Jurkat, Clone E6-1 (cell line): ENCODE results near the gene TAF1L. TPM values are rescaled to one million over a fixed set of nuclear protein-coding genes. Genes with fewer than 3 reads are reported as not detected.
"Not testable (repeated sequence)": the region's sequence is repeated elsewhere in the genome, so short reads cannot be mapped to it uniquely, and the experiment has no call there.

Source experiments
- DNase-seq: peaks from one replicate; pipeline ENCODE4 v3.0.0-alpha.2; 2011; ENCODE audit warnings: low read depth, low spot score
- H3K4me3 ChIP-seq: 2 replicates; pipeline ENCODE4 v1.5.1; 2011; ENCODE audit warnings: mild to moderate bottlenecking, low read length, control low read depth, moderate library complexity
- polyA plus RNA-seq: library from polyadenylated mRNA; unstranded; fragments of >200 nt; gene quantifications from one replicate; pipeline ENCODE4 v1.2.1, GENCODE V29; 2012; ENCODE audit warnings: missing spikeins; ENCODE audit not compliant: insufficient read length, insufficient read depth

TAF1L gene
- not detected for polyA plus RNA-seq

- DNase-seq = no peak
- no peak within 1 kb of the TSS for H3K4me3 ChIP-seq
Measured at GRCh38 chr9:32635362-32635761, at the start of gene TAF1L. TAF1L (minus strand) TSS chr9:32635669; CDS start chr9:32635579, 90 bp downstream.

DNA sequence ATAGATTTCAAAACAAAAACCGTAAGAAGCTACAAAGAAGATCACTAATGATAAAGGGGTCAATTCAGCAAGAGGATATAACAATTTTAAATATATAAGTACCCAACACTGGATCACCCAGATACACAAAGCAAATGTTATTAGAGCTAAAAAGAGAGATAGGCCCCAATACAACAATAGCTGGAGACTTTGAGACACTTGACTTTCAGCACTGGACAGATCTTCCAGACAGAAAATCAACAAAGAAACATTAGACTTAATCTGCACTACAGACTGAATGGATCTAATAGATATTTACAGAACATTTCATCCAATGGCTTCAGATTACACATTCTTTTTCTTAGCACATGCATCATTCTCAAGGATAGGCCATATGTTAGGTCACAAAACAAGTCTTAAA lies 46.3 kb upstream of the TAF1L start:
- no peak for DNase-seq
- H3K4me3 ChIP-seq = no peak overlapping the region

DNA sequence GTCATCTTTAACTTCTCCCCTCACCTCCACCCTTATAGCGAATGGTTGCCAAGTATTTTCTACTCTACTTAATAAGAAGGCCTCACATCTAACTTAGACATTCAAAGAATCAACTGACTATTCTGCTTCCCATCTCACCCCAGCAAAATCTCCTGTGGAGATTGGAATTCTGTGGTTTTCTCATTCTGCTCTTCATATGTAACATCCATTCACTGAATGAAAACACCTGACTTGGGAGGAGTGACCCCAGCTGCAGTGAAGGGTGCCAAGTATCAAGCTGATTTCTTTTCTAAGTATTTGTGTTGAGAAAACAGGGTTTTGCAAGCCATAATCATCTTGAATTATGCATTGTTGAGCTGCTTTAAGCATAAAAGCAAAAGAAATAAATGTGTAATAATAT lies 42.5 kb upstream of the TAF1L start:
- no peak for DNase-seq
- no peak overlapping the region for H3K4me3 ChIP-seq

DNA sequence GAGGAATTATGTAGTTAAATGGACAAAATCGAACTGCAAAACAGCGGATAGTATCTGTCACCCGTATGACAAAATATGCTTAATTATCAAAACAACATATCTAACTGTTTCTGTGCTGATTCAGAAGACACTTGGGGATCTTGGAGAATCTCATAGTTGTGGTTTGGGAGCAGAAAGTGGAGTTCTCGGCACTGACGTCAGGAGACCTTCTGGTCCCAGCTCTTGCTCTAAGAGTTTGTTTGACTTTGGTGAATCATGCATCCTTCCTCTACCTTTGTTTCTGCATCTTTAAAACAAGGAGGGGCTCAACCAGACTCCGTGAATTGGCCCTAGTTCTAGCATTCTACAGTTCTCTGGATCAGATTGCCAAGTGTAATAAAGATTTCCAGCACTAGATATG lies 37.0 kb upstream of the TAF1L start:
- H3K4me3 ChIP-seq = no peak overlapping the region
- no peak for DNase-seq

DNA sequence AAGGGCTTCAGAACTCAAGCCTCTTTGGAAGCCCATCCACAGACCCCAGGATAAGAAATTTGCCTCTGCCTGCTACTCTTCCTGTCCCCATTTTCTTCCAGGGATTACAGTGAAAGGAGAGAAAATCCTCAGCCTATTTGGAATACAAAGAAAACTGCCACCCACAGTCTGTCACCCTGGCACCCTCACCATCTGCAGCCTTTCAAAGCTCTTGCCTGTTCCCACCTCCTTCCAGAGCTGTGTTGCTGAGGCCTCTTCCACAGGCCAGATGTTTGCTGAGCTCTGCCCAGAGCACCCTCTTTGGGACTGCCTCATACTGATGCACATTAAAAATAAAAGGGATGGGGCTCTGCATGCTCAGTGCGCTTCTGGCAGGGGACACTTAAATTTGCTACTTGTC lies 35.9 kb upstream of the TAF1L start:
- DNase-seq = no peak
- H3K4me3 ChIP-seq = no peak overlapping the region

DNA sequence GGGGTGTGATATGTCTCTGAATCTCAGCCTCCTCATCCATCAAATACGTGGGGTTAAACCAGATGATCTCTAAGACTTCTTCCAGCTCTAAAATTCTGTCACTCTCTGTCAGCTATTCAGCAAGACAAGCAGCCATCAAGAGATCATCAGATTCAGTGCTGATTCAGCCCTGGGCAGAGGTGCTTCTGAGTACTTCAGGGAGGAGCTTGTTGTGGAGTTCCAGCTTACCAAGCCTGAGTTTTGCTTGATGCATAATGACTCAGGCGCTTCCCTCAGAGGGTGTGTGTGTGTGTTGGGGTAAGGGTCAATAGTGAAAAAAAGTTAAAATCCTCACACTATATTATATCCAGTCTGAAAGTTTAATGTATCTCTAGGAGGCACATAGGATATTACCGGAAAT lies 29.6 kb upstream of the TAF1L start:
- no peak for DNase-seq
- no peak overlapping the region for H3K4me3 ChIP-seq

DNA sequence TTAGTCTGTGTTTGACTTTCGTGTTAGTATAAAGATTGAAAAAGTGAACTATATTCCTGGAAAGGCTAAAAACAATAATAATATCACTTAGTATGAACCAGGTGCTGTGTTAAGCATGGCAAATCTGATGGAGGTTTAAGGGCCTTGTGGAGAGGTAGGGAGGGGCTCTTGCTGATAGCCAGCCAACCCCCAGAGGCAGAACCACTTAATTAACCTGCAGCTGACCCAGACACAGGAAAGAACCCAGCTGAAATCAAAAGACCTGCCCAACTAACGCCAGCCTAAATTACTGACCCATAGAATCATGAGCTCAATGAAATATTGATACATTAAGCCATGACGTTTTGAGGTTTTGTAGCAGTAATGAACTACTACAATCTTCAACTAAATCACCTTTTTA lies 28.3 kb upstream of the TAF1L start:
- no peak overlapping the region for H3K4me3 ChIP-seq
- no peak for DNase-seq

DNA sequence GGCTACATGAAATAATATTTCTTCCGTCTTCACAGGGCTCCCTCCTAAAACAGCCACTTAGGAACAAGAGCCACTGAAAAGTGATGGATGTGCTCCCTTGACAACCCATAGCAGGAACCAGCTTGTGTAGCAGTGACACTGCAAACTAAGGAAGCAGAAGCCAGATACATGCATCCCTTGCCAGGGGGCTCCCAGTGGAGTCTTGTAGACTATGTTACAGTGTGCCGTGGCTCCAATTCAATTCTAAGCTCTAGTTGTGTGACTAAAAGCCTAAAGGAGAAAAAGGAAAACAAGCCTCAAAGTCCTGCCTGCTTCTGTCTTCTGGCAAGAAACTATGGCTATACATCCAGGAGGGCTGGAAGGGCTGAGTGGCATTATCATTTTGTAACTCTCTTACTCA lies 12.2 kb upstream of the TAF1L start:
- no peak overlapping the region for H3K4me3 ChIP-seq
- no peak for DNase-seq

DNA sequence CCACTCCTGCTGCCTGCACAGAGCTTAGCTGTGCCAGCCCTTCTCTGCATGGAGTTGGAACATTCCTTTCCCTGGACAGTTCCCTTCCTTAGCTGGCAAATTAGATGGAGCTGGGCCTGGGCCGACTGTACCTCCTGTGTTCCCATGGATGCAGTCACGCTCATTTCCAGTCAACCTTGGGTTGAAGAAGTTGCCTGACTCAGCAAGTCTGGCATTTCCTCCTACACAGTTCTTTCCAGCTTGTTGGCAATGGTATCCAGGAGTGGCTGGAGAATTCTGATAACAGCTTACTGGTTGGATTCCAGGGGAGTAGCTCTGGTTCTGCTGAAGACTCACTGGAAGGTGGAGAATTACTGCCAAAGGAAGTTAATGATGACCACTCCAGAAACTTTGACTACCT lies 9.2 kb upstream of the TAF1L start:
- no peak for DNase-seq
- no peak overlapping the region for H3K4me3 ChIP-seq

GRCh38 chr9:32633151-32633550 lies 2.3 kb downstream of the TAF1L start:
- H3K4me3 ChIP-seq, DNase-seq: not testable (repeated sequence)

DNA sequence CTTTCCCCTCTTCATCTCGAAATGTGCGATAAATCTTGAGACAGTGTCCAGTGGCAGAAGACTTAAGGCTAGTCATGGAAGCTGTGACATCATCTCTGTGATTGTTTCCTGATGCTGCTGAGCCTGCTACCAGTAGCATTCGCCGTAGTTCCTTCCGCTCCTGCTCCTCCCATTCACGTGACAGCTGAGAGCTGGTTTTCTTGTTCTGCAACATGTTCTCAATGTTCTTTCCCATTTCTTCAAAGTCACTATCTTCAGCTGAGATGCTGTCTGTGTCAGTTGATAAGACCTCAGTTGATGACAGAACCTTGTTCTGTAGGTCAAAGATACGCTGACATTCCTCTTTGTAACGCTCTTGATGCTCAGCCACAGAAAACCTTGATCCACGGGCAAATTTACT lies 3.5 kb downstream of the TAF1L start:
- H3K4me3 ChIP-seq = no peak overlapping the region
- no peak for DNase-seq

DNA sequence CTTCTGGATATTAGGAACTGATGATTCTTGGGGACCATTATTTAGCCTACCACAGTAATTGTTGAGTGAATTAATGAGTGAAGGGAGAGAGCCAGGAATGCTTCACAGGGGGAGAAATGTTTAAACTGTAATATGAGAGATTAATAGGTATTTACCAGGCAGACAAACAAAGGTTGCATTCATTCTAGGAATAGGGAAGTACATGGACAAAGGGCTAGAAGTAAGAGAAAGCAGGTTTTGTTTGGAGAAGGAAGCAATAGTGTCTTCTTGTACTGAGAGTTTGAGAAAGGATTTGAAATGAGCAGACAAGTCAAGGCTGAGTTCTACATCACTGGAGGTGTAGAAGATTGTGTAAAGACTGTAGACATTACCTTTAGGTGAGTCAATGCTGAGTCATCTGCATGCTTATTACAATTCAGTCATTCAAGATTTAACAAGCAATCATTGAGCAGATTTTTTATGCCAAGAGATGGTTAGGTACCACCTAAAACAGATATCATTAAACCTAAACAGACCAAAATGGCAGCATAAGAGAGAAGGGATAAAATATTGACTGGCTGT lies 8.0 kb downstream of the TAF1L start:
- DNase-seq = no peak
- no peak overlapping the region for H3K4me3 ChIP-seq

DNA sequence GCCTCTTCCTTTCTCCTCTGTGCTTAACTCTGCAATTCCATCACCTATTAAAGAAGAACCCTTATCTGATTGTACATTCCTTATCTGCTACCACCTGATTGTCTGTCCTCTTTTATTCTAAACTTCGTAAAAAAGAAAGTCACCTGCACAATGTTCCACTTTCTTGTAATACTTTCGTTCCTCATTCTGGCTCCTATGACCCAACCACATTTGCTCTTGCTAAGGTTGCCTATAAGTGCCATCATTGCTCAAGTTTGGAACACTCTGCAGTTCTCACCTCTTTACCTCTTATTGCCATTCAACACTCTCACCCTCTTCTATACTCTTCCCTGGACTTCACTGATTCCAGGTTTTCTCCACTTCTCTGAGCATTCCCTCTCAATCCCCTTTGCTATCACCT lies 10.1 kb downstream of the TAF1L start:
- H3K4me3 ChIP-seq = no peak overlapping the region
- DNase-seq = no peak

- DNase-seq = no peak
- H3K4me3 ChIP-seq = no peak overlapping the region
Measured at GRCh38 chr9:32622948-32623347, 12.5 kb downstream of the TAF1L start.

- no peak overlapping the region for H3K4me3 ChIP-seq
- DNase-seq = no peak
Measured at GRCh38 chr9:32618261-32618660, 17.2 kb downstream of the TAF1L start.

GRCh38 chr9:32606811-32607210 lies 28.7 kb downstream of the TAF1L start:
- no peak overlapping the region for H3K4me3 ChIP-seq
- DNase-seq = no peak

GRCh38 chr9:32603914-32604852 lies 31.3 kb downstream of the TAF1L start:
- H3K4me3 ChIP-seq = no peak overlapping the region
- DNase-seq = no peak

DNA sequence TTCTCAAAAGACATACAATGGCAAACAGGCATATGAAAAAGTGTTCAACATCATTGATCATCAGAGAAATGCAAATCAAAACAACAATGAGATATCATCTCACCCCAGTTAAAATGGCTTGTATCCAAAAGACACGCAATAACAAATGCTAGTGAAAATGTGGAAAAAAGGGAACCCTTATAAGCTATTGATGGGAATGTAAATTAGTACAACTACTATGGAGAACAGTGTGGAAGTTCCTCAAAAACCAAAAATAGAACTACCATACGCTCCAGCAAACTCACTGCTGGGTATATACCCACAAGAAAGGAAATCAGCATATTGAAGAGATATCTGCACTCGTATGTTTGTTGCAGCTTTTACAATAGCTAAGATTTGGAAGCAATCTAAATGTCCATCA lies 36.4 kb downstream of the TAF1L start:
- DNase-seq, H3K4me3 ChIP-seq: not testable (repeated sequence)

GRCh38 chr9:32596936-32597335 lies 38.5 kb downstream of the TAF1L start:
- no peak overlapping the region for H3K4me3 ChIP-seq
- DNase-seq = no peak

- DNase-seq = no peak
Measured at GRCh38 chr9:32596096-32596865, 39.2 kb downstream of the TAF1L start.

More at GRCh38 chr9:32596096-32596865, 39.2 kb downstream of the TAF1L start:
- no peak overlapping the region for H3K4me3 ChIP-seq
